ENCODE measurements around the gene NDUFB5.

GRCh38 chr3:179560791-179561190 lies 43.8 kb upstream of the NDUFB5 start:
- TF ChIP-seq, protein P1, sequence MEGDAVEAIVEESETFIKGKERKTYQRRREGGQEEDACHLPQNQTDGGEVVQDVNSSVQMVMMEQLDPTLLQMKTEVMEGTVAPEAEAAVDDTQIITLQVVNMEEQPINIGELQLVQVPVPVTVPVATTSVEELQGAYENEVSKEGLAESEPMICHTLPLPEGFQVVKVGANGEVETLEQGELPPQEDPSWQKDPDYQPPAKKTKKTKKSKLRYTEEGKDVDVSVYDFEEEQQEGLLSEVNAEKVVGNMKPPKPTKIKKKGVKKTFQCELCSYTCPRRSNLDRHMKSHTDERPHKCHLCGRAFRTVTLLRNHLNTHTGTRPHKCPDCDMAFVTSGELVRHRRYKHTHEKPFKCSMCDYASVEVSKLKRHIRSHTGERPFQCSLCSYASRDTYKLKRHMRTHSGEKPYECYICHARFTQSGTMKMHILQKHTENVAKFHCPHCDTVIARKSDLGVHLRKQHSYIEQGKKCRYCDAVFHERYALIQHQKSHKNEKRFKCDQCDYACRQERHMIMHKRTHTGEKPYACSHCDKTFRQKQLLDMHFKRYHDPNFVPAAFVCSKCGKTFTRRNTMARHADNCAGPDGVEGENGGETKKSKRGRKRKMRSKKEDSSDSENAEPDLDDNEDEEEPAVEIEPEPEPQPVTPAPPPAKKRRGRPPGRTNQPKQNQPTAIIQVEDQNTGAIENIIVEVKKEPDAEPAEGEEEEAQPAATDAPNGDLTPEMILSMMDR (IDR thresholded peaks at IDR 0.05) = no peak
- TF ChIP-seq POLR2A (IDR thresholded peaks at IDR 0.05; ENCODE audit: low read depth) (no peak), POLR2AphosphoS5 (IDR thresholded peaks at IDR 0.05) (no peak), EP300 (IDR thresholded peaks at IDR 0.05) (no peak)
